HG03139 (cell line): ENCODE data around the gene HKDC1.
A peak's percentile ranks its signal among the peaks of the same experiment; 100 is the strongest.

ENCODE experiments used
- ATAC-seq: cut with Tn5 transposase; IDR thresholded peaks from one replicate; pipeline ENCODE4 v1.9.1; 2021; ENCODE audit not compliant: unreplicated experiment

HKDC1 gene

DNA sequence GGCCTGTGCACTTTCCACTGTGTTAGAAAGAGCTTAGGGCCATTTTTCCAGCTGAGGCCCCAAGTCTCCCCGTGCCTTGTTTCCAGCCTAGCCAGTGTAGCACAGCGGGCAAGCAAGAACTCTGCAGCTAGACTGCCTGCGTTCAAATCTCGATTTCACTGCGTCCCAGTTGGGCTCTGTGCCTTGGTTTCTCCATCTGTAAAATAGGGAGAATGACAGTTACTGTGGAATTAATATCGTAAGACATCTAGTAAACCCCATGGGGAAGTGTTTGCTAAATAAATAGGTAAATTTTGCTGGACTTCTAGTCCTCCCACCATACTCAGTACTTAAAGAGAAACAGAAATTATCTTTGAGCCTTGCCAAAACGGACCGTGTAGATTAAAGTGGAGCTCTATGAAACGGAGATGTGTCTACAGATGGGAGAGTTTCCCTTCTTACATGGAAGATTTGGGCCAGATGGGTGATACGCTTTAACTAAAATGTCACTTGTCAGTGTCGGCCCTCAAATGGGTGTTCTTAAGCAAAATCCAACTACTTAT lies 3.5 kb upstream of the HKDC1 start:
- no peak for ATAC-seq

DNA sequence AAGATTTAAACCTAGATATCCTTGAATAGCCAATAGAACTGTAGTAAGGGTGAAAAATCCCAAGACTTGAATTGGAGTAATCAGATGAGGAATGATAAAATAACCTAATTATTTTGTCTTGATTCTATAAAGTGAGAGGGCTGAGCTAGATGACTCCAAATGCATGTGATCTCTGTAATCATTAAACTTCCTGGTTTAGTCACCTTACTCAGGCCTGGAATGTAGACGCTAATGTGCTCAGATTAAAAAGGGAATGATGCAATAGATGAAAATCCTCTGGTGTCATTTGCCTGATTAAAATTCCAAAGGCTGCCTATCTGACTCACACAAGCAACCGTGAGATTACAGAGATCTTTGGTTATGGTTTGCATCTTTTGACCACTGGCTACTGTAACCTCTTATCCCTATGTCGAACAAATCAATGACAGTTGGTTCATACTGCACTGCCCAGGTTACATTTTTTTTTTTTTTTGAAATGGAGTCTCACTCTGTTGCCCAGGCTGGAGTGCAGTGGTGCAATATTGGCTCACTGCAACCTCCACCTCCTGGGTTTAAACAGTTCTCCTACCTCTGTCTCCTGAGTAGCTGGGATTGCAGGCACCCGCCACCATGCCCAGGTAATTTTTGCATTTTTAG lies 2.9 kb upstream of the HKDC1 start:
- ATAC-seq, result no peak

DNA sequence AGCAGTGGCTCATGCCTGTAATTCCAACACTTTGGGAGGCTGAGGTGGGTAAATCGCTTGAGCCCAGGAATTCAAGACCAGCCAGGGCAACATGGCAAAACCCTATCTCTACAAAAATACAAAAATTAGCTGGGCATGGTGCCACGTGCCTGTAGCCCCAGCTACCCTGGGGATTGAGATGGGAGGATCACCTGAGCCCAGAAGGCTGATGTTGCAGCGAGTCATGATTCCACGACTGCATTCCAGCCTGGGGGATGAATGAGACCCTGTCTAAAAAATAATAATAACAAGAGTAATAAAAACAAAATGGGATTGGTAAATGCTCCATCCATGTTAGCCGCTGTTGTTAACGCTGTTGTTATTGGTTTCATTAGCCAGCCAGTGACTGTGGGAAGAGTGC lies 1.3 kb upstream of the HKDC1 start:
- ATAC-seq, result no peak

DNA sequence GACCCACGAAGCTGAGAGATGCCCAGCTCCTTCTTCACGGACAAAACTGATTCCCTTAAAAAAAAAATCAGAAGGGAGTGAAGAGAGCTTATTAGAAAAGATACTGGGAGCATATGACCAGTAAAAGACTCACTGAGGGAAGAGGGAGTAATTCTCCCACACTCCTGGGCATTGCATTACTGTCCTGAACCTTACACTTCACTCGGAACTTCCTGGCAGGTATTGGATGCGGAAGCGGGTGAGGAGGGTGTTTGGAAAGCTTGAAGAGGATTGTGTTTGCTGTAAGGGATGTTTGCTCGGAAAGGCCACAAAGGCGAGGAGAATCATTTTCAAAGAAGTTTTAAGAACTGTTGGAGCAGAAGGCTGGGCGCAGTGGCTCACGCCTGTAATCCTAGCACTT lies 375 bp downstream of the HKDC1 start:
- no peak for ATAC-seq

- ATAC-seq, result peak; percentile 96
These were observed 2.3 kb downstream of the HKDC1 start for GRCh38 chr10:69222157-69223027.

DNA sequence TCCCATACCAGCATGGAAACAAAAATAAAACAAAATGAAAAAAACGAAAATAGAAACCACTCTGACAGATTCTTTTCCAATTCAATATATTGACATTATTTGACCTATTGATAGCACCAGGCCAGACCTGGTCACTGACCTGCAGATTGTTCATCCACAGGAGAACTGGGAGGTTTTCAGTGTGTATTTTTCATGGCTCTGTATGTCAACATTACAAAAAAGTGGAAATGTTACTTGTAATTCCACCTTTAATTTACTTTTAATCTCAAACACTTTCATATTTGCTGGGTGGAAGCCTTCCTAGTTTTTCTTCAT lies 2.9 kb downstream of the HKDC1 start:
- ATAC-seq, result peak; percentile 11

GRCh38 chr10:69224862-69225657 lies 4.9 kb downstream of the HKDC1 start:
- ATAC-seq, result no peak

- no peak for ATAC-seq
These were observed 5.5 kb downstream of the HKDC1 start for GRCh38 chr10:69225681-69226080.

DNA sequence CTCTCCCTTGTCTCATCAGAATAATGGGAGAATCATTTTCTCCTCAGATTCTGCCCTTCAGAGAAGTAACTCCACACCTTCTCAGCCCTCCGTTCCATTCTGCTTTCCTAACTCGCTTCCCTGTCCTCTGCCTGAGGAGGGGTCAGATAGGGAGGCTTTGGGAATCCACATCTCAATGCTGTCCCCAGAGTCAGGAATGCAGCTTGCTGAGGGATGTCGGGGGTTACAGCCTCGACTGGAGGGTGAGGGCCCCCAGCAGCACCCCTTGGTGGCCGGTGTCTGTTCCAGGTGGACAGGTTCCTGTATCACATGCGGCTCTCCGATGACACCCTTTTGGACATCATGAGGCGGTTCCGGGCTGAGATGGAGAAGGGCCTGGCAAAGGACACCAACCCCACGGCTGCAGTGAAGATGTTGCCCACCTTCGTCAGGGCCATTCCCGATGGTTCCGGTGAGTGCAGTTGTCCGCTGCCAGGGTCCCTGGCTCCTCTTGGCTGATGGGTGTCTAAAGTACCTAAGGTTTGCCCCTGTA lies 6.9 kb downstream of the HKDC1 start:
- ATAC-seq, result no peak

DNA sequence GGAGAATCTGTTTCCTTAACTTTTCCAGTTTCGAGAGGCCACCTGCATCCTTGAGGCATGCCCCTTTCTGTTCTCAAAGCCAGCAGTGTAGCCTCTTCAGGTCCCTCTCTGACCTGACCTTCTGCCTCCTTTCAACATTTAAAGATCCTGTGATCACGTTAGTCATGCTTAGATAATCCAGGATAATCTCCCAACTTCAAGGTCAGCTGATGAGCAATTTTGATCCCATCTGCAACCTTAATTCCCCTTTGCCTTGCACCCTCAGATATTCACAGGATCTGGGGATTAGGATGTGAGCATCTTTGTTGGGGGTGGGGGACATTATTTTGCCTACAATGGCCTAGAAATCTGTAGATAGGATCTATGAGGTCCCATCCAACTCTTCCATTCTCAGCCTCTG lies 8.0 kb downstream of the HKDC1 start:
- no peak for ATAC-seq

DNA sequence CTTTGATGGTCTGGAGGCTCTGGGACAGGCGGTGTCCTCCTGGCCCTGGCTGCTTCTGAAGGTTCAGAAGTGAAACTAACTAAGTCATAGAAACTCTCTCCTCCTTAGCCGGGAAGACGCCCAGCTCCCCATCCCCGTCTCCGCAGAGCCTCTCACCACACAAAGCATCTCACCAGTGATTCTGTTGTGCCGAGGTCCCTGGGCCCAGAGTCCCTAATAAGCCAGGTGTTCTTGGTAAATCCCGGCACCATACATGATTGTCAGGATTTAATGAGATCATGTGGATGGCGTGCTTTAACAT lies 9.4 kb downstream of the HKDC1 start:
- ATAC-seq, result no peak

- ATAC-seq, result no peak
These were observed 10.0 kb downstream of the HKDC1 start for GRCh38 chr10:69230128-69230527.

DNA sequence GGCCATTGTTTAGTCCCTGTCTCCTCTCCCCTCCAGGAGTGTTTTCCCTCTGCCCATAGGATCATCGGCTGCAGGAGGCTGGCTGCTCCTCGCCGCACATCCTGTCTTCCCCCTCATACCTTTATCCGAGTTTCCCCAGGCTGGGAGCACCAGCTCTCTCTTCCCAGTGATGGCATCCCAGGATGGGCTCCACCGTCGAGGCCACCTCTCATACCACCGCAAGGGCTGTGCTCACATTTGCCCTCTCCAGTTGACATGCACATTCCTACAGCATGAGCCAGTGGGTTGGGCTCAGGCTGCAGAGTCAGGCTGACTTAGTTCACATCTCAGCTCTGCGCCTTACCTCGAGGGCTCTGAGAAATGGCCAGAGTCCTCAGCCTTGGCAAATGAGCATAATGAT lies 12.1 kb downstream of the HKDC1 start:
- ATAC-seq, result no peak

- ATAC-seq, result no peak
These were observed 12.8 kb downstream of the HKDC1 start for GRCh38 chr10:69232736-69233480.

DNA sequence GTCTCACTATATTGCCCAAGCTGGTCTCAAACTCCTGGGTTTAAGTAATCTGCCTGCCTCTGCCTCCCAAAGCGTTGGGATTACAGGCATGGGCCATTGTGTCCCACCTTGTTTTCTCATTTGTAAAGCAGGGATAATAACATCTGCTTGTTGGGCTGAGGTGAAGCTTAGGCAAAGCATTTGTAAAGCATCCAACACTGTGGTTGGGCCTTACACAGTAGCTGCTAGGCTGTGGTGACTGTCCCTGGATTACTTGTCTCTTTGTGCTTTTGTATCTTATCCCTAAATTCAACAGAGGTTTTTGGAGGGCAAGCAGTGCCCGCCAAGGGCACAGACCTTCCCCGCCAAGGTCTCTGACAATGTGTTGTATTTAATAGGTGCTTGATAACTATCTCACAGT lies 14.3 kb downstream of the HKDC1 start:
- ATAC-seq, result no peak

DNA sequence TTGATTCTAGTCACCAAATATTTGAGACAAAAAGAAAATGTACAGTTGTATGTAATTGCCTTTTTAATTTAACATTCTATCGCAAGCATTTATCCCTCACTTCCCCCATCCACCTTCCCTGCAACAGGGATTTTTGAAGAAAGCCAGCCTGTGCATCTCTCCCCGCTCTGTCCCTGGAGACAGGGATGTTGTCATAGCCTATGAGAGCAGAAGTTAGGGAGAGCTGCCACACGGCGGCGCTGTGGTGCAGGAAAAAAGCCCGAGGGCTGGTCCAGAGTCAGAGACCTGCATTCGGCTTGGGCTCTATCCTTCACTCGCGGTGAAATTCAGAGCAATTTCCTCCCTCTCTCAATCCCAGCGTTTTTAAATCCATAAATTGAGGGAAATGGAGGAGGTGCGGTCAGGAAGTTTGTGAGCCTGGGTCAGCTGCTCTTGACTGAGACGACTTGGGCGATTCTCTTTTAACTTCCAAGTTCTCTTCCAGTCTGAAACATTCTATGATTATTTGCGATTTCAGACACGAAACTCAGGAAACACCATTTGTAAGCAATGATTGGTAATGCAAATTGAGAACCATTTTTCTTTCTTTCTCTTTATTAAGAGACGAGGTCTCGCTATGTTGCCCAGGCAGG lies 17.5 kb downstream of the HKDC1 start:
- ATAC-seq, result peak; percentile 81

- no peak for ATAC-seq
These were observed 19.0 kb downstream of the HKDC1 start for GRCh38 chr10:69239136-69239535.

- no peak for ATAC-seq
These were observed 19.8 kb downstream of the HKDC1 start for GRCh38 chr10:69239816-69240434.

DNA sequence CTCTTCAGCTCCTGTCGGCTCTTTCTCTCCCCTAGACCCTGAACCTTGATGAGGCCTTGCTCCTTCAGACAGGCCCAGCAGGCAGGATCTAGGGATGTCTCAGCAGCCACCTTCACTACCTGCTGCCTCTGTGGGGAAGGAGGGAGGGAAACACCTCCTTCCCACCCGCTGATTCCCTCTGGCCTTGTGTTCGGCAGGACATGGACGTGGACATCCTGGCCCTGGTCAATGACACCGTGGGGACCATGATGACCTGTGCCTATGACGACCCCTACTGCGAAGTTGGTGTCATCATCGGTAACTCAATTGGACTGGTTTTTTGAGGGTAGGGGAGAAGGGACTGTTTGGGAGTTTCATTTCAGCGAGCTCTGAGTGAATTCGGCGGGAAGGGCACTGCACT lies 20.3 kb downstream of the HKDC1 start:
- no peak for ATAC-seq

- no peak for ATAC-seq
These were observed 21.4 kb downstream of the HKDC1 start for GRCh38 chr10:69241575-69241974.
